DOHH2 (cell line): ENCODE measurements around the gene CCDC6.

ENCODE experiments used
- CTCF ChIP-seq: fragments of 200-600 bp; sonication (generic); IDR thresholded peaks from one replicate; pipeline ENCODE4 v1.5.1; 2014; ENCODE audit warnings: antibody characterized with exemption, mild to moderate bottlenecking, low read depth, low read length; ENCODE audit not compliant: poor library complexity, severe bottlenecking
- EZH2phosphoT487 ChIP-seq: fragments of 200-600 bp; sonication (generic); IDR thresholded peaks from 2 replicates; pipeline ENCODE4 v1.6.1; 2017; ENCODE audit warnings: borderline replicate concordance, mild to moderate bottlenecking, antibody characterized with exemption, low read length, moderate library complexity, mixed read lengths

DNA sequence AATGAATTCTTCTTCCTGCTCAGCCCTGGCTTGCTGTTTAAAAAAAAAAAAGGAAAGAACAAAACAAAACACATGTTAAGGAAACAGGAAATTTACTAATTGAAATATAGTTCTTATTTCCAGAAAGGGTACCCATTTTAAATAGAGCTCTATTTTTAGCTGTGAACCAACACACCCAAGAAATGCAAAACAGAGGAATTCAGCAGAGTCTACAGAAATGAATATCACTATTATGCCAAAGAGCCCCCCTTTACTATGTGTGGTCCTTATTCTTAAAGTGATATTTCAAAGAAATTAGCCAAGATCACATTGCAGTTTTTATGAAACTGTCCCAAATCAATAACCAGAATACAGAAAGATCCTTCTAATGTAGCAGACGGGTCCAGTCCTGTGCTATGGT is 53.7 kb downstream of the CCDC6 start:
- TF ChIP-seq CTCF: no peak
- no peak for TF ChIP-seq EZH2phosphoT487
